IMR-90 (cell line): ENCODE data around the gene AKIP1. TPM values are rescaled to one million over a fixed set of nuclear protein-coding genes. Genes with fewer than 3 reads are reported as not detected.
A peak's percentile ranks its signal among the peaks of the same experiment; 100 is the strongest.

ENCODE experiments used
- ATAC-seq: fragments of 200-7000 bp; cut with Tn5 transposase; 2 replicates; pipeline ENCODE4 v1.9.1; 2020; ENCODE audit warnings: low read depth, mild to moderate bottlenecking, moderate library complexity
- BruUV-seq: library from RNA; stranded (reverse); fragments of 400-500 nt; replicated peaks from 2 replicates; lab custom pipeline; 2021; lab: Mats Ljungman, UMichigan
- CTCF ChIA-PET: fragments of 300-600 bp; formaldehyde crosslinking; extraction: SDS; loops from one replicate; lab custom pipeline; 2021; ENCODE audit warnings: antibody characterized with exemption; lab: Yijun Ruan, JAX
- POLR2A ChIA-PET: fragments of 300-600 bp; sonication (Branson Sonifier 250); formaldehyde crosslinking; loops from one replicate; lab custom pipeline; 2022; ENCODE audit warnings: antibody characterized with exemption; ENCODE audit not compliant: unreplicated experiment; lab: Charles Lee
- DNase-seq: peaks from one replicate; pipeline ENCODE4 v3.0.0; 2013
- H2AFZ ChIP-seq: replicated peaks from 2 replicates; pipeline ENCODE3; 2013; ENCODE audit warnings: low read length, mild to moderate bottlenecking; ENCODE audit not compliant: poor library complexity
- H2AK5ac ChIP-seq: 2 replicates; pipeline ENCODE4 v1.6.1; 2013; ENCODE audit warnings: low read depth, low read length, inconsistent platforms
- H2AK9ac ChIP-seq: replicated peaks from 2 replicates; pipeline ENCODE3; 2013; ENCODE audit warnings: mild to moderate bottlenecking, low read depth, low read length, moderate library complexity; ENCODE audit not compliant: poor library complexity
- H2BK120ac ChIP-seq: 2 replicates; pipeline ENCODE4 v1.6.1; 2013; ENCODE audit warnings: low read depth, low read length, inconsistent platforms
- H2BK15ac ChIP-seq: 3 replicates; pipeline ENCODE4 v1.6.1; 2013; ENCODE audit warnings: low read depth, low read length, inconsistent platforms
- H2BK20ac ChIP-seq: 2 replicates; pipeline ENCODE4 v1.6.1; 2013; ENCODE audit warnings: low read depth, mild to moderate bottlenecking, inconsistent platforms, low read length, moderate library complexity
- H2BK5ac ChIP-seq: 2 replicates; pipeline ENCODE4 v1.6.1; 2013; ENCODE audit warnings: mild to moderate bottlenecking, low read depth, low read length, inconsistent platforms; ENCODE audit not compliant: poor library complexity, severe bottlenecking
- H3K14ac ChIP-seq: replicated peaks from 2 replicates; pipeline ENCODE4 v1.6.1; 2013; ENCODE audit warnings: low read depth, low read length, inconsistent platforms
- H3K18ac ChIP-seq: 2 replicates; pipeline ENCODE4 v1.6.1; 2013; ENCODE audit warnings: low read depth, low read length, control low read depth
- H3K23ac ChIP-seq: 2 replicates; pipeline ENCODE4 v1.6.1; 2013; ENCODE audit warnings: low read depth, low read length, inconsistent platforms
- H3K27ac ChIP-seq: 2 replicates; pipeline ENCODE4 v1.5.1; 2013; ENCODE audit warnings: mild to moderate bottlenecking, control low read depth, low read length; ENCODE audit not compliant: insufficient read depth
- H3K27me3 ChIP-seq: 2 replicates; pipeline ENCODE4 v1.6.1; 2013; ENCODE audit warnings: low read length; ENCODE audit not compliant: control insufficient read depth, insufficient read depth
- H3K36me3 ChIP-seq: 2 replicates; pipeline ENCODE4 v1.6.1; 2013; ENCODE audit warnings: low read length, mixed read lengths; ENCODE audit not compliant: control insufficient read depth, insufficient read depth
- H3K4ac ChIP-seq: 2 replicates; pipeline ENCODE4 v1.6.1; 2013; ENCODE audit warnings: low read depth, low read length, inconsistent platforms
- H3K4me1 ChIP-seq: 2 replicates; pipeline ENCODE4 v1.6.1; 2013; ENCODE audit warnings: low read length, mixed read lengths; ENCODE audit not compliant: control insufficient read depth, insufficient read depth
- H3K4me2 ChIP-seq: 2 replicates; pipeline ENCODE4 v1.6.1; 2013; ENCODE audit warnings: low read depth, mild to moderate bottlenecking, control low read depth, low read length, moderate library complexity
- H3K4me3 ChIP-seq: 2 replicates; pipeline ENCODE4 v1.5.1; 2013; ENCODE audit warnings: low read depth, mild to moderate bottlenecking, control low read depth, low read length, moderate library complexity; ENCODE audit not compliant: insufficient read depth
- H3K56ac ChIP-seq: 2 replicates; pipeline ENCODE4 v1.6.1; 2013; ENCODE audit warnings: low read length, inconsistent platforms; ENCODE audit not compliant: insufficient read depth; ENCODE audit errors: extremely low read depth
- H3K79me1 ChIP-seq, 2 experiments: 2 replicates each; pipeline ENCODE4 v1.6.1; 2013; ENCODE audit warnings: low read length in 2 of 2, inconsistent platforms in 1 of 2, low read depth in 1 of 2
- H3K9ac ChIP-seq: 2 replicates; pipeline ENCODE4 v1.6.1; 2013; ENCODE audit warnings: low read depth, low read length, control low read depth
- H3K9me1 ChIP-seq: 2 replicates; pipeline ENCODE4 v1.6.1; 2013; ENCODE audit warnings: low read length, inconsistent platforms; ENCODE audit not compliant: insufficient read depth
- H3K9me3 ChIP-seq: 2 replicates; pipeline ENCODE4 v1.6.1; 2013; ENCODE audit warnings: low read length; ENCODE audit not compliant: control insufficient read depth, insufficient read depth
- H4K20me1 ChIP-seq: 2 replicates; pipeline ENCODE4 v1.6.1; 2013; ENCODE audit warnings: low read length, inconsistent platforms; ENCODE audit not compliant: insufficient read depth
- H4K5ac ChIP-seq: 2 replicates; pipeline ENCODE4 v1.6.1; 2013; ENCODE audit warnings: mild to moderate bottlenecking, low read depth, low read length, control low read depth
- H4K8ac ChIP-seq, 2 experiments: 2 replicates each; pipeline ENCODE4 v1.6.1; 2013; ENCODE audit warnings: low read depth in 2 of 2, low read length in 2 of 2, control low read depth in 1 of 2, inconsistent platforms in 1 of 2
- H4K91ac ChIP-seq: 2 replicates; pipeline ENCODE4 v1.6.1; 2013; ENCODE audit warnings: low read depth, low read length, inconsistent platforms; ENCODE audit not compliant: insufficient read depth
- CEBPB ChIP-seq: IDR thresholded peaks from 2 replicates; pipeline ENCODE4 v1.6.1; 2012; ENCODE audit warnings: low read depth, low read length, improper control_type of control experiment
- RCOR1 ChIP-seq: IDR thresholded peaks from 2 replicates; pipeline ENCODE4 v1.6.1; 2012; ENCODE audit warnings: mild to moderate bottlenecking, low read length, improper control_type of control experiment; ENCODE audit not compliant: insufficient replicate concordance
- WGBS, 2 experiments: methylation state at CpG; one replicate each; pipeline versions ENCODE4 v1.1.5 to v1.1.7; 2013; ENCODE audit warnings: missing lambda C conversion rate in 2 of 2; ENCODE audit not compliant: insufficient read length in 1 of 2; ENCODE audit errors: extremely low coverage in 2 of 2; 5-methylcytosine and 5-hydroxymethylcytosine counted together
- dilution Hi-C: fragments of 300-500 bp; cut with HindIII; formaldehyde crosslinking; loops from one replicate; pipeline ENCODE4 v1.14.3; 2018; ENCODE audit warnings: low sequenced_read_pairs; ENCODE audit not compliant: unreplicated experiment
- in situ Hi-C: fragments of 300-500 bp; cut with MboI; formaldehyde crosslinking; loops from 3 replicates; pipeline ENCODE4 v1.14.3; 2019; ENCODE audit warnings: low sequenced_read_pairs, inconsistent platforms, mixed read lengths
- intact Hi-C: fragments of 100-400 bp; cut with micrococcal nuclease; formaldehyde crosslinking; loops from 2 replicates; pipeline ENCODE4 v1.10.0; 2022
- polyA plus RNA-seq, 3 experiments: library from polyadenylated mRNA; depleted of rRNA; stranded (reverse); fragments of >200 nt; gene quantifications; 2 replicates each; pipeline ENCODE4 v1.2.3, GENCODE V29; 2012; ENCODE audit warnings: low replicate concordance in 1 of 3
- total RNA-seq: library from RNA; depleted of rRNA; stranded (reverse); fragments of >200 nt; gene quantifications from 2 replicates; pipeline ENCODE4 v1.2.3, GENCODE V29; 2012

Gene AKIP1
- total and polyA plus RNA-seq, 2 of the 4 experiments (the other 2 are of a cell fraction) = 33.9 to 36.0 TPM

- peak overlapping the region; percentile 27 for H3K4me2 ChIP-seq
- peaks cover 20% of the 10 kb centered on the region for H3K4me1 ChIP-seq
- H3K9ac ChIP-seq = no peak overlapping the region
- H4K8ac ChIP-seq = no peak overlapping the region
- H3K18ac ChIP-seq = no peak overlapping the region
- H2AK5ac ChIP-seq = no peak overlapping the region
- H3K9me3 ChIP-seq = no peaks in the 10 kb centered on the region
- 0 out of 2 replicates have a peak overlapping the region, but pooled peaks have one; percentile 36 for H3K14ac ChIP-seq
- no CpG with 5 or more reads among the region's 6 CpGs for WGBS, 2 experiments
- H2AK9ac ChIP-seq = no peak overlapping the region
- DNase-seq (peak; percentile 16), ATAC-seq (no peak)
- BruUV-seq = no TSS peak
- peak overlapping the region; percentile 43; the same call in 1 of the 2 replicates for H3K23ac ChIP-seq
- peak overlapping the region; percentile 11; the same call in 1 of the 2 replicates for H3K4ac ChIP-seq
- no peak overlapping the region for H3K56ac ChIP-seq
- H3K9me1 ChIP-seq = peaks cover 19% of the 10 kb centered on the region
- intact Hi-C loops = no loop called here
- POLR2A ChIA-PET = interaction anchor here (0.6 to 0.8 kb wide), 3 partner anchors 55 to 184 kb away, joined by 3 to 7 read pairs (median 4); partner anchors contain the start of genes RPL27A and TRIM66
- no peak overlapping the region for H4K91ac ChIP-seq
- TF ChIP-seq RCOR1 (no peak), CEBPB (peak; percentile 16; the same call in 1 of the 2 replicates)
- in situ Hi-C loops = no loop called here
- no peak overlapping the region for H2AFZ ChIP-seq
- no peaks in the 10 kb centered on the region for H3K27me3 ChIP-seq
- H4K5ac ChIP-seq = no peak overlapping the region
- dilution Hi-C loops = no loop called here
- no peak overlapping the region for H2BK5ac ChIP-seq
- H3K36me3 ChIP-seq = no peaks in the 10 kb centered on the region
- CTCF ChIA-PET = no interaction called here
- no peak overlapping the region for H2BK120ac ChIP-seq
- no peak overlapping the region for H3K4me3 ChIP-seq
- no peak overlapping the region; the same call in 2 of the 3 replicates for H2BK15ac ChIP-seq
- H3K79me1 ChIP-seq = peaks cover 27 to 68% of the 10 kb centered on the region in 2 experiments
- peaks cover 36% of the 10 kb centered on the region; the same call in 1 of the 2 replicates for H4K20me1 ChIP-seq
- H3K27ac ChIP-seq = no peak overlapping the region
- no peak overlapping the region for H2BK20ac ChIP-seq
These were observed 44.0 kb upstream of the AKIP1 start for GRCh38 chr11:8867035-8867434.
